Neural cell (in vitro differentiated cells): ENCODE results near the gene ATG2A. TPM values are rescaled to one million over a fixed set of nuclear protein-coding genes. Genes with fewer than 3 reads are reported as not detected.

ENCODE experiments used
- H2AFZ ChIP-seq: fragments of 200-600, 300-800 bp; sonication (generic), shearing (Covaris generic); 2 replicates; pipeline ENCODE4 v1.6.0; 2014; ENCODE audit warnings: low read depth, mild to moderate bottlenecking, antibody characterized with exemption, low read length, moderate library complexity
- H3F3A ChIP-seq: fragments of 200-600 bp; shearing (Covaris generic); 2 replicates; pipeline ENCODE4 v1.6.1; 2016; ENCODE audit warnings: mild to moderate bottlenecking, moderate library complexity, mixed read lengths, antibody characterized with exemption, low read length; ENCODE audit not compliant: insufficient read depth, poor library complexity, severe bottlenecking
- H3K27ac ChIP-seq: fragments of 200-600, 300-800 bp; sonication (generic), shearing (Covaris generic); 2 replicates; pipeline ENCODE4 v1.5.1; 2014; ENCODE audit warnings: mild to moderate bottlenecking, low read length, moderate library complexity
- H3K27me3 ChIP-seq: fragments of 300-800, 200-600 bp; sonication (generic), shearing (Covaris generic); 2 replicates; pipeline ENCODE4 v1.6.0; 2014; ENCODE audit warnings: mild to moderate bottlenecking, low read depth, low read length, moderate library complexity; ENCODE audit not compliant: insufficient read depth
- H3K36me3 ChIP-seq: fragments of 300-800, 200-600 bp; sonication (generic), shearing (Covaris generic); 2 replicates; pipeline ENCODE4 v1.5.1; 2014; ENCODE audit warnings: mild to moderate bottlenecking, antibody characterized with exemption, low read length, moderate library complexity; ENCODE audit not compliant: insufficient read depth
- H3K4me2 ChIP-seq: fragments of 300-800, 200-600 bp; sonication (generic), shearing (Covaris generic); 2 replicates; pipeline ENCODE4 v1.6.0; 2014; ENCODE audit warnings: mild to moderate bottlenecking, low read length
- H3K4me3 ChIP-seq: fragments of 300-800, 200-600 bp; sonication (generic), shearing (Covaris generic); 2 replicates; pipeline ENCODE4 v1.5.1; 2014; ENCODE audit warnings: mild to moderate bottlenecking, low read length, moderate library complexity
- H3K79me2 ChIP-seq: fragments of 200-600 bp; shearing (Covaris generic); replicated peaks from 2 replicates; pipeline ENCODE4 v1.6.0; 2014; ENCODE audit warnings: mild to moderate bottlenecking, low read length, moderate library complexity; ENCODE audit not compliant: insufficient read depth
- H3K9ac ChIP-seq: fragments of 300-800, 200-600 bp; sonication (generic), shearing (Covaris generic); 2 replicates; pipeline ENCODE4 v1.6.1; 2016; ENCODE audit warnings: mild to moderate bottlenecking, low read length, mixed read lengths
- H3K9me2 ChIP-seq: fragments of 200-600 bp; shearing (Covaris generic); 2 replicates; pipeline ENCODE4 v1.6.1; 2016; ENCODE audit warnings: mild to moderate bottlenecking, low read length, mixed read lengths; ENCODE audit not compliant: insufficient read depth
- H3K9me3 ChIP-seq: fragments of 200-600, 300-800 bp; sonication (generic), shearing (Covaris generic); 2 replicates; pipeline ENCODE4 v1.6.1; 2016; ENCODE audit warnings: mild to moderate bottlenecking, mixed run types, low read length, moderate library complexity, mixed read lengths
- H4K20me1 ChIP-seq: fragments of 200-600 bp; shearing (Covaris generic); 2 replicates; pipeline ENCODE4 v1.6.1; 2016; ENCODE audit warnings: mild to moderate bottlenecking, mixed run types; ENCODE audit not compliant: insufficient read depth
- CTCF ChIP-seq: fragments of 450-650 bp; IDR thresholded peaks from 2 replicates; pipeline ENCODE4 v1.5.1; 2014; ENCODE audit warnings: antibody characterized with exemption, mild to moderate bottlenecking, moderate library complexity; ENCODE audit not compliant: poor library complexity, severe bottlenecking
- EP300 ChIP-seq: fragments of 450-650 bp; conservative IDR thresholded peaks from 2 replicates; pipeline ENCODE4 v1.6.1; 2014; ENCODE audit warnings: antibody characterized with exemption, mild to moderate bottlenecking, moderate library complexity; ENCODE audit not compliant: poor library complexity, severe bottlenecking
- EZH2 ChIP-seq: fragments of 200-600, 300-800 bp; shearing (Covaris generic), sonication (generic); IDR thresholded peaks from 2 replicates; pipeline ENCODE4 v1.6.1; 2014; ENCODE audit warnings: antibody characterized with exemption, low read length, borderline replicate concordance, mild to moderate bottlenecking; ENCODE audit not compliant: insufficient read depth, poor library complexity, severe bottlenecking
- MXI1 ChIP-seq: fragments of 450-650 bp; conservative IDR thresholded peaks from 2 replicates; pipeline ENCODE4 v1.6.1; 2014; ENCODE audit warnings: antibody characterized with exemption, mild to moderate bottlenecking; ENCODE audit not compliant: poor library complexity, severe bottlenecking
- POLR2AphosphoS5 ChIP-seq: IDR thresholded peaks from 2 replicates; pipeline ENCODE4 v1.6.1; 2012
- RAD21 ChIP-seq: fragments of 450-650 bp; conservative IDR thresholded peaks from 2 replicates; pipeline ENCODE4 v1.6.1; 2014; ENCODE audit warnings: antibody characterized with exemption, mild to moderate bottlenecking, moderate library complexity
- REST ChIP-seq: IDR thresholded peaks from 2 replicates; pipeline ENCODE4 v1.6.1; 2012; ENCODE audit warnings: borderline replicate concordance
- SMC3 ChIP-seq: fragments of 450-650 bp; conservative IDR thresholded peaks from 2 replicates; pipeline ENCODE4 v1.6.1; 2014; ENCODE audit warnings: antibody characterized with exemption, mild to moderate bottlenecking, moderate library complexity; ENCODE audit not compliant: poor library complexity
- TAF1 ChIP-seq: IDR thresholded peaks from 2 replicates; pipeline ENCODE4 v1.6.1; 2012; ENCODE audit warnings: low read depth
- polyA plus RNA-seq: library from polyadenylated mRNA; depleted of rRNA; stranded (reverse); fragments of >200 nt; gene quantifications from 2 replicates; pipeline ENCODE4 v1.2.3, GENCODE V29; 2014

The ATG2A gene
- polyA plus RNA-seq, 1 donor from 2014 or later, result 7.5 TPM

- no peaks in the 10 kb centered on the region for H3K36me3 ChIP-seq
Observed at GRCh38 chr11:64908766-64909165, 8.2 kb downstream of the ATG2A start.

GRCh38 chr11:64906314-64906635, 10.7 kb downstream of the ATG2A start:
- no peak overlapping the region for H3K4me3 ChIP-seq
- no peaks in the 10 kb centered on the region for H3K9me3 ChIP-seq
- no peaks in the 10 kb centered on the region for H3K27me3 ChIP-seq
- no peak overlapping the region for H3K4me2 ChIP-seq
- H3K9me2 ChIP-seq, result no peaks in the 10 kb centered on the region
- no peaks in the 10 kb centered on the region for H4K20me1 ChIP-seq
- H3K9ac ChIP-seq, result no peak overlapping the region
- no peak for TF ChIP-seq REST
- no peak for TF ChIP-seq RAD21
- TF ChIP-seq MXI1, result no peak
- no peak for TF ChIP-seq POLR2AphosphoS5
- H3F3A ChIP-seq, result no peaks in the 10 kb centered on the region
- H2AFZ ChIP-seq, result no peak overlapping the region
- no peaks in the 10 kb centered on the region for H3K79me2 ChIP-seq
- H3K36me3 ChIP-seq, result no peaks in the 10 kb centered on the region
- no peak overlapping the region for H3K27ac ChIP-seq

More at GRCh38 chr11:64908766-64909165, 8.2 kb downstream of the ATG2A start:
- no peaks in the 10 kb centered on the region for H3K79me2 ChIP-seq
- H3K4me2 ChIP-seq, result no peak overlapping the region
- no peaks in the 10 kb centered on the region for H3K9me2 ChIP-seq
- no peaks in the 10 kb centered on the region for H3K9me3 ChIP-seq
- no peaks in the 10 kb centered on the region for H3K27me3 ChIP-seq
- H3K4me3 ChIP-seq, result no peak overlapping the region
- no peak overlapping the region for H2AFZ ChIP-seq
- no peak overlapping the region for H3K9ac ChIP-seq
- H3K27ac ChIP-seq, result no peak overlapping the region
- H4K20me1 ChIP-seq, result no peaks in the 10 kb centered on the region
- H3F3A ChIP-seq, result no peaks in the 10 kb centered on the region
- TF ChIP-seq RAD21, result no peak
- no peak for TF ChIP-seq TAF1
- no peak for TF ChIP-seq CTCF
- no peak for TF ChIP-seq EZH2
- no peak for TF ChIP-seq REST
- no peak for TF ChIP-seq POLR2AphosphoS5
- TF ChIP-seq SMC3, result no peak
- no peak for TF ChIP-seq MXI1
- no peak for TF ChIP-seq EP300
